ENCODE results near the gene FSHR.

Gene FSHR

DNA sequence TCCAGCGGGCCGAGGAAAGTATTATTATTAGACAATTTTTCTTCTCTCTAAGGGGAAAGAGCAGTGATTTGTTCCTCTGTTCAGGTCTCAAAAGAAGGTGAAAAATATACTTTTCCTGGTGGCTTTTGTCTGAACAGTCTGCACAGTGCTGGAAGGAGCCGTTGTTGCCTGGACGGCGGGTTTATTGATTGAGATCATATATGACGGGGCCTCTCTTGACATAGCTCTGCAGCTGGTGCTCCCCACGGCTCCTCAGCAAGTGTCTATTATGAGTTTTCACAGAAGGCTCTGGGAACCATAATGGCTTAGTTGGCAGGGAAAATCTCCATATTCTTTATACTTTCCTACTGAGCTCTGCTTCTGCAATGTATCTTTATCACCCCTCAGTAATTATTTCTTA is 42.9 kb downstream of the FSHR start:
- TF ChIP-seq MYC (IDR thresholded peaks at IDR 0.05; ENCODE audit: low read depth, low read length) (no peak), CTCF (IDR thresholded peaks at IDR 0.05; ENCODE audit: low read depth, low read length) (no peak), POLR2A (IDR thresholded peaks at IDR 0.05; ENCODE audit: extremely low read depth, insufficient read length) (no peak), MAX (IDR thresholded peaks at IDR 0.05; ENCODE audit: low read depth, low read length) (no peak)
- no peak for DNase-seq (ENCODE audit: low read depth)
- H3K4me3 ChIP-seq (ENCODE audit: low read depth, low read length) = no peak overlapping the region

DNA sequence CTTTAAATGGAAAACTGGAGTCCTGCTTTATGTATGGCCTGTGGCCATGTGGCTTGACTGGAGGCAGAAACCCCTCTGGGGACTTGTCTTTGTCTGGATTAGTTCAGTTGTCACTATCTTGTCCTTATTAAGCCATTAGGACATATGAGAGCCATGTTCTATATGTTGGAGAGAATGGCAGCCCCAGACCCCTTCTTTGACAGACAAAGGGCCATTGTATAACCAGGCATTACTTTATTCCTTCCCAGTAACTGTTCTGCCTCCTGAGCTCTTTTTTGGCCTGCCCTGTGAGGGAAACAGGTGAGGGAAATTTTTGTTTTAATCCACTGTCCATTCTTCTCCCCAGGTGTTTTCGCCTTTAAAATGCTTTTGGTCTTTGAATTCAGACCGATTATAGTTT is 43.3 kb downstream of the FSHR start:
- no peak overlapping the region for H3K4me3 ChIP-seq (ENCODE audit: low read depth, low read length)
- no peak for DNase-seq (ENCODE audit: low read depth)
- no peak for TF ChIP-seq MYC (IDR thresholded peaks at IDR 0.05; ENCODE audit: low read depth, low read length)
- no peak for TF ChIP-seq CTCF (IDR thresholded peaks at IDR 0.05; ENCODE audit: low read depth, low read length)
- TF ChIP-seq MAX (IDR thresholded peaks at IDR 0.05; ENCODE audit: low read depth, low read length) = no peak
- no peak for TF ChIP-seq POLR2A (IDR thresholded peaks at IDR 0.05; ENCODE audit: extremely low read depth, insufficient read length)

DNA sequence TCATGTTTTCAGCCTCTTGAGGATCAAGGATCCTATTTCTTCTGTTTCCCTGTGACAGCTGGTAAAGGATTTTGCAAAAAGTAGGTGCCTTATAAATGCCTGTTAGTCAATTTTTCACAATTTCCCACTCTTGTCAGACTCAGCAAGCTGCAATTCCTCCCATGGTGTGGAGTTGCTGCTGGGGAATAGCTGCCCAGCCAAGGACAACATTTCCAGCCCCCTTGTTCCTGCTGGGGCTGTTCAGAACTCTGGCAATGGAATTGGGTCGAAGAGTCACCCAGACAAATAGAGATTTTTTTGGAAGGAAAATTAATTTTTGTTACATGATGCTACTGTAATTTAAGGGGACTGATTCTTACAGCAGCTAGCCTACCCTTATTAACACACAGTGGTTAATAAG is 43.7 kb downstream of the FSHR start:
- H3K4me3 ChIP-seq (ENCODE audit: low read depth, low read length) = no peak overlapping the region
- no peak for DNase-seq (ENCODE audit: low read depth)
- TF ChIP-seq CTCF (IDR thresholded peaks at IDR 0.05; ENCODE audit: low read depth, low read length) (no peak), MAX (IDR thresholded peaks at IDR 0.05; ENCODE audit: low read depth, low read length) (no peak)

GRCh38 chr2:49108851-49109250 is 45.5 kb downstream of the FSHR start:
- DNase-seq (ENCODE audit: low read depth) = no peak
- no peak for TF ChIP-seq POLR2A (IDR thresholded peaks at IDR 0.05; ENCODE audit: extremely low read depth, insufficient read length)
- no peak for TF ChIP-seq CTCF (IDR thresholded peaks at IDR 0.05; ENCODE audit: low read depth, low read length)
- no peak for TF ChIP-seq MAX (IDR thresholded peaks at IDR 0.05; ENCODE audit: low read depth, low read length)
- TF ChIP-seq MYC (IDR thresholded peaks at IDR 0.05; ENCODE audit: low read depth, low read length) = no peak
- no peak overlapping the region for H3K4me3 ChIP-seq (ENCODE audit: low read depth, low read length)

DNA sequence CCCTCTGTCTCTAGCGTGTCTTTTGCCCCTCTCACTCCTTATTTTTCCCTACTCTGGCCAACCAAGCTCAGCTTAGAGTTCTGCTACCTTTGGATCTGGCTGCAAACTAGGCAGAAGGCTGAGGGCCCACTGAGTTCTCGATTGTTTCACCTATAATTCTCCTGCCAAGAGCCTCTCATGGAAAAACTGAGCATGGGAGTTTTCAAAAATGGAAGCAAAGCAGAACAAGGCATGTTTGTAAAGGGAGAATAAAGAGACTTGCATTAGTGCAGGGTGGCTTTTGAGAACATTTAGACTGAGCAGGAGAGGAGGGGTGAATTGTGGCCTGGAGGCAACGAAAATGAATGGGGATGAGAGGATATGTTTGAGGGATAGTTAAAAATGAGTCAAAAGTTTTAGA is 45.9 kb downstream of the FSHR start:
- no peak for DNase-seq (ENCODE audit: low read depth)
- H3K4me3 ChIP-seq (ENCODE audit: low read depth, low read length) = no peak overlapping the region
- no peak for TF ChIP-seq CTCF (IDR thresholded peaks at IDR 0.05; ENCODE audit: low read depth, low read length)
- no peak for TF ChIP-seq MYC (IDR thresholded peaks at IDR 0.05; ENCODE audit: low read depth, low read length)
- no peak for TF ChIP-seq MAX (IDR thresholded peaks at IDR 0.05; ENCODE audit: low read depth, low read length)
- TF ChIP-seq POLR2A (IDR thresholded peaks at IDR 0.05; ENCODE audit: extremely low read depth, insufficient read length) = no peak

GRCh38 chr2:49105506-49105905 is 48.8 kb downstream of the FSHR start:
- TF ChIP-seq CTCF (IDR thresholded peaks at IDR 0.05; ENCODE audit: low read depth, low read length) = no peak
- TF ChIP-seq POLR2A (IDR thresholded peaks at IDR 0.05; ENCODE audit: extremely low read depth, insufficient read length) = no peak
- no peak for TF ChIP-seq MAX (IDR thresholded peaks at IDR 0.05; ENCODE audit: low read depth, low read length)
- no peak for TF ChIP-seq MYC (IDR thresholded peaks at IDR 0.05; ENCODE audit: low read depth, low read length)
- DNase-seq (ENCODE audit: low read depth) = no peak
- no peak overlapping the region for H3K4me3 ChIP-seq (ENCODE audit: low read depth, low read length)
